ENCODE results near the gene ZBTB8A. TPM values are rescaled to one million over a fixed set of nuclear protein-coding genes. Genes with fewer than 3 reads are reported as not detected.

The ZBTB8A gene
- total and polyA plus RNA-seq, 2 of the 13 experiments (the other 11 are each of a cell fraction or from before 2014, with no cell fraction given): 1.3 to 3.7 TPM

GRCh38 chr1:32650752-32651460 lies 111.7 kb downstream of the ZBTB8A start, which contains the start of gene RBBP4 (continued):
- TF ChIP-seq ZNF318 (CRISPR knock-in tag; IDR thresholded peaks at IDR 0.05) (no peak), GABPA (IDR thresholded peaks at IDR 0.05; ENCODE audit: low read depth, low read length) (peak; percentile 50), GABPA (CRISPR knock-in tag; IDR thresholded peaks at IDR 0.05; ENCODE audit: low read depth) (no peak; the same call in 1 of the 2 replicates), HMGXB4 (CRISPR knock-in tag; IDR thresholded peaks at IDR 0.05; ENCODE audit: borderline replicate concordance in 1 of 2, low read depth in 1 of 2) (peak in 1 of 2 experiments; percentile 79; a peak in 3 of 4 replicates), KLF16 (CRISPR knock-in tag; IDR thresholded peaks at IDR 0.05) (peak in 1 of 2 experiments; percentile 68; a peak in 2 of 4 replicates), MTA1 (CRISPR knock-in tag; IDR thresholded peaks at IDR 0.05; ENCODE audit: borderline replicate concordance) (no peak), ZNF580 (CRISPR knock-in tag; IDR thresholded peaks at IDR 0.05; ENCODE audit: borderline replicate concordance, low read depth) (0 out of 2 replicates have a peak, but pooled peaks have one; percentile 20), ATAD3A (CRISPR knock-in tag; IDR thresholded peaks at IDR 0.05) (no peak), TRIM22 (IDR thresholded peaks at IDR 0.05) (no peak), ZNF124 (CRISPR knock-in tag; IDR thresholded peaks at IDR 0.05) (no peak), KDM5A (IDR thresholded peaks at IDR 0.05; ENCODE audit: borderline replicate concordance, low read length) (no peak; the same call in 1 of the 2 replicates), DBP (CRISPR knock-in tag; IDR thresholded peaks at IDR 0.05; ENCODE audit: not compliant biosample characterization) (no peak), ZSCAN20 (CRISPR knock-in tag; IDR thresholded peaks at IDR 0.05; ENCODE audit: borderline replicate concordance) (peak; percentile 90; the same call in 1 of the 2 replicates), TGIF2 (CRISPR knock-in tag; IDR thresholded peaks at IDR 0.05) (no peak), ZNF629 (CRISPR knock-in tag; conservative IDR thresholded peaks at IDR 0.05) (no peak)

All from HepG2 (cell line).